GM18867 (cell line): ENCODE results near the gene ZNG1E.
"Not testable (repeated sequence)": the region's sequence is repeated elsewhere in the genome, so short reads cannot be mapped to it uniquely, and the experiment has no call there.

Experiments used
- ATAC-seq: cut with Tn5 transposase; IDR thresholded peaks from one replicate; pipeline ENCODE4 v1.9.1; 2021; ENCODE audit warnings: mild to moderate bottlenecking, moderate library complexity; ENCODE audit not compliant: unreplicated experiment

ZNG1E gene

GRCh38 chr9:65675589-65676021 lies at the start of gene ZNG1E:
Gene ZNG1E, plus strand, starts transcription at chr9:65675928. Its CDS starts 49 bp downstream, at chr9:65675977.
- not testable (repeated sequence) for ATAC-seq

GRCh38 chr9:65673579-65673978 lies 2.1 kb upstream of the ZNG1E start:
- ATAC-seq, result not testable (repeated sequence)

- ATAC-seq, result not testable (repeated sequence)
Measured at GRCh38 chr9:65675018-65675417, 710 bp upstream of the ZNG1E start.

GRCh38 chr9:65676389-65676788 lies 661 bp downstream of the ZNG1E start:
- not testable (repeated sequence) for ATAC-seq

GRCh38 chr9:65678533-65678932 lies 2.8 kb downstream of the ZNG1E start:
- not testable (repeated sequence) for ATAC-seq

- not testable (repeated sequence) for ATAC-seq
Measured at GRCh38 chr9:65703550-65703949, 27.8 kb downstream of the ZNG1E start.

- ATAC-seq, result not testable (repeated sequence)
Measured at GRCh38 chr9:65714445-65714844, 38.7 kb downstream of the ZNG1E start.

- ATAC-seq, result not testable (repeated sequence)
Measured at GRCh38 chr9:65737096-65737564, 61.4 kb downstream of the ZNG1E start, which contains the start of gene FOXD4L4. Gene FOXD4L4, plus strand, starts transcription at chr9:65737146. Its CDS starts 0 bp downstream, at chr9:65737146.

- ATAC-seq, result not testable (repeated sequence)
Measured at GRCh38 chr9:65738133-65738532, 62.4 kb downstream of the ZNG1E start.
